Progenitor cell of endocrine pancreas (in vitro differentiated cells): Measurements from ENCODE around the gene ANKS6. TPM values are rescaled to one million over a fixed set of nuclear protein-coding genes. Genes with fewer than 3 reads are reported as not detected.

ENCODE experiments used
- DNase-seq: peaks from one replicate; pipeline ENCODE4 v3.0.0; 2021; ENCODE audit warnings: low spot score; ENCODE audit not compliant: unreplicated experiment
- H3K27ac Mint-ChIP-seq: 2 replicates; pipeline ENCODE4 v1.8.0; 2021; ENCODE audit warnings: mild to moderate bottlenecking, moderate library complexity, mixed read lengths
- H3K27me3 Mint-ChIP-seq: 2 replicates; pipeline ENCODE4 v1.8.0; 2021; ENCODE audit warnings: mixed read lengths
- H3K36me3 Mint-ChIP-seq: 2 replicates; pipeline ENCODE4 v1.8.0; 2022; ENCODE audit warnings: mixed read lengths; ENCODE audit not compliant: insufficient read depth
- H3K4me1 Mint-ChIP-seq: 2 replicates; pipeline ENCODE4 v1.8.0; 2021; ENCODE audit warnings: low read depth, mixed read lengths
- H3K4me3 Mint-ChIP-seq: 2 replicates; pipeline ENCODE4 v1.8.0; 2021; ENCODE audit warnings: low read depth, mild to moderate bottlenecking, moderate library complexity, mixed read lengths
- H3K9me3 Mint-ChIP-seq: 2 replicates; pipeline ENCODE4 v1.8.0; 2021; ENCODE audit warnings: low read depth, mixed read lengths
- total RNA-seq: library from RNA; stranded (reverse); gene quantifications from 2 replicates; pipeline ENCODE4 v1.2.1, GENCODE V29; 2021
- TF ChIP-seq, protein P1 (sequence below): fragments of 200-600 bp; sonication (generic); IDR thresholded peaks from one replicate; pipeline ENCODE4 v1.5.0; 2021; ENCODE audit warnings: antibody characterized with exemption, mild to moderate bottlenecking; ENCODE audit not compliant: unreplicated experiment

The ANKS6 gene
- total RNA-seq, 1 donor from 2014 or later: 39.7 TPM

DNA sequence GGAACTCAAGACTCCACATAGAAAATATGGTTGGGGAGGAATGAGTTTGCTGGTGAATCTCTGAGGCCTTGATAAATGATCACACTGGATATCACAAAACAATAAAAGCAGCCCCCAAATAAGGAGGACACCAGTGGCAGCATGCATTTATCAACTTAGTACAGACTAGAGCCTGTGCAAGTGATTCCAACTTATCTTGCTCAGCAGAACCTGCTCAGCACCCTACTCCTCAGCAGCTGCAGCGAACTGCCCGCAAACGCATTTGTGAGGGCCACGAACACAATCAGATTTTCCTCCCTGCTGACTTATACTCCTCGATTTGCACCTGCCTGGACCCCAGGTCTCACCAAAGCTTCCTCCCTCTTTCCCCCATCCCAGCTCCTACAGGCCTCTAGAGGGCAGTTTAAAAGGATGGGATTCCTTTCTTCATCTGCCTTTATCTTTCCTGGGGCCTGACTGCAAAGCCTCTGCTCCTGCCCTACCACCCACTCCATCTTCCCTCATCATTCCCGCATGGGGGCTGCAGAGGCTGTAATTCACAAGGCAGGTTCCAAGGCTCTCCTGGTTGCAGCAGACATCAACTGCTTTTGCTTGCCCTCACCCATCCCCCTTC is 41.2 kb downstream of the ANKS6 start:
- Mint-ChIP-seq H3K36me3 (peaks cover 58% of the 10 kb centered on the region), H3K27me3 (no peaks in the 10 kb centered on the region), H3K27ac (no peak overlapping the region), H3K4me3 (no peak overlapping the region), H3K4me1 (no peaks in the 10 kb centered on the region), H3K9me3 (peaks cover 16% of the 10 kb centered on the region)
- TF ChIP-seq, protein P1, sequence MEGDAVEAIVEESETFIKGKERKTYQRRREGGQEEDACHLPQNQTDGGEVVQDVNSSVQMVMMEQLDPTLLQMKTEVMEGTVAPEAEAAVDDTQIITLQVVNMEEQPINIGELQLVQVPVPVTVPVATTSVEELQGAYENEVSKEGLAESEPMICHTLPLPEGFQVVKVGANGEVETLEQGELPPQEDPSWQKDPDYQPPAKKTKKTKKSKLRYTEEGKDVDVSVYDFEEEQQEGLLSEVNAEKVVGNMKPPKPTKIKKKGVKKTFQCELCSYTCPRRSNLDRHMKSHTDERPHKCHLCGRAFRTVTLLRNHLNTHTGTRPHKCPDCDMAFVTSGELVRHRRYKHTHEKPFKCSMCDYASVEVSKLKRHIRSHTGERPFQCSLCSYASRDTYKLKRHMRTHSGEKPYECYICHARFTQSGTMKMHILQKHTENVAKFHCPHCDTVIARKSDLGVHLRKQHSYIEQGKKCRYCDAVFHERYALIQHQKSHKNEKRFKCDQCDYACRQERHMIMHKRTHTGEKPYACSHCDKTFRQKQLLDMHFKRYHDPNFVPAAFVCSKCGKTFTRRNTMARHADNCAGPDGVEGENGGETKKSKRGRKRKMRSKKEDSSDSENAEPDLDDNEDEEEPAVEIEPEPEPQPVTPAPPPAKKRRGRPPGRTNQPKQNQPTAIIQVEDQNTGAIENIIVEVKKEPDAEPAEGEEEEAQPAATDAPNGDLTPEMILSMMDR: no peak
- no peak for DNase-seq

DNA sequence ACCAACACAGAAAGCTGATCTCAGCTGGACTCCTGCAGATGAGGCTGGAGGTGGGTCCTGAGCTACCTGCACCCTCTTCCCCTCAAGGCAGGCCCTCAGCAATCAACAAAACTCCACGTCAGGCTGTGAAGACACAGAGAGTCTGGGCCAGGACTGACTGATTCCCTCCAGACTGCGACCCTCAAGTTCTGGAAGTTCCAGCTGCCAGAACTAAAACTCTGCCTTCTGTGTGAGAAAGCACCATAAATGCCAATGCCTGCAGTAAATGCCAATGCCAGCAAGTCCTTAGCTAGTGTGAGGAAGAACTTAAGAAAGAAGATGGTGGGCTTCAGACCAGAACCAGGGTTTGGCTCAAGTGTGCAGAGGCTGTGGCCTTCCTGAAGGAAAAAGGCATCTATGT is 45.1 kb downstream of the ANKS6 start:
- Mint-ChIP-seq H3K27me3 (no peaks in the 10 kb centered on the region), H3K27ac (no peak overlapping the region), H3K4me1 (no peaks in the 10 kb centered on the region), H3K9me3 (no peaks in the 10 kb centered on the region), H3K4me3 (no peak overlapping the region), H3K36me3 (peaks cover 45% of the 10 kb centered on the region)
- DNase-seq: no peak
- TF ChIP-seq, protein P1: no peak

DNA sequence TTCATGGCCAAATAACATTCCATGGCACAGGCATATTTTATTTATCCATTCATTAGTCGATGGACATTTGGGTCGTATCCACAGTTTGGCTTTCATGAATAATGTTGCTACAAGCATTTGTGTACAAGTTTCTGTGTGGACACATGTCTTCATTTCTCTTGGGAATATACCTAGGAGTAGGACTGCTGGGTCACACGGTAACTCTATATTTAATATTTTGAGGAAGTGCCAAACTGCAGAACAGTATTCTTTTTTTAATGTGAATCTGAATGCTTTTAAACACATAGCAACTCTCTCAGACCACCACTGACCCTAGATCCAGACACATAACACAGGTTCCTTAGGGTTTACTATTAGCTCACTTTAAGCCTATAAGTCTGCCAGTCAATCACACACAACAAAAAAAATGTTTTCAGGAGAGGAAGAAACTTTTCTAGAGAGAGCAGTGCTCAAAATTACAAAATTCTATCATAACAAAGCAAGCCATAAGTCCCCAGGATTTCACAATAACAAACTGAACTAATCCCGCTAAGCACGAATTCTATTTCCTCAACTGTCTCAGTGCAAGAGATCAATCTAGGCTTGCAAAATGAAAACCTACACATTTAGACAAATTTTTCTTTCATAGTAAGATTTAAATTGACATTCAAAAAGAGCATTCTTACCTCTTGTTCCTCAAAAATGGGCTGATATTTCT is 45.8 kb downstream of the ANKS6 start:
- no peaks in the 10 kb centered on the region for H3K4me1 Mint-ChIP-seq
- H3K36me3 Mint-ChIP-seq: peaks cover 43% of the 10 kb centered on the region
- no peak overlapping the region for H3K4me3 Mint-ChIP-seq
- H3K9me3 Mint-ChIP-seq: no peaks in the 10 kb centered on the region
- TF ChIP-seq, protein P1: no peak
- no peak for DNase-seq
- H3K27me3 Mint-ChIP-seq: no peaks in the 10 kb centered on the region
- H3K27ac Mint-ChIP-seq: no peak overlapping the region

DNA sequence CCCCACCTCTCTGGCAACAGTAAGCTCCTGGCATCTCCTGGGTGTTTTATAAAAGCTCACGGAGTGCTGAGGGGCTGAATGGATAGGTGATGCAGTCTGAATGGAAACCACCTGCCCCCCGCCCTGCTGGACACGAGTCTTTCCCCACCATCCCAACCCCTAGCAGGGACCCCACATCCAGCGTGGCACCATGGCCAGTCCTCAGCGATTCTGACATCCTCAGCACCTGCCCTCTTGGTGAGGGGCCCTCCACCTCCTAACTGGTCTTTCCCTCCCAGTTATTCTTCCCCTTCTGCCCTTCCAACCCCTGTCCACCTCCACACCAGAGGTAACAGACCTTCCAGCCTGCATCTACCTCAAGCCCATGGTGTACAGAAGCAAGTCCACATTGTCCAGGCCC is 48.9 kb downstream of the ANKS6 start:
- no peaks in the 10 kb centered on the region for H3K9me3 Mint-ChIP-seq
- no peaks in the 10 kb centered on the region for H3K27me3 Mint-ChIP-seq
- H3K4me3 Mint-ChIP-seq: no peak overlapping the region
- no peaks in the 10 kb centered on the region for H3K4me1 Mint-ChIP-seq
- DNase-seq: no peak
- TF ChIP-seq, protein P1: no peak
- peaks cover 30% of the 10 kb centered on the region for H3K36me3 Mint-ChIP-seq
- no peak overlapping the region for H3K27ac Mint-ChIP-seq

DNA sequence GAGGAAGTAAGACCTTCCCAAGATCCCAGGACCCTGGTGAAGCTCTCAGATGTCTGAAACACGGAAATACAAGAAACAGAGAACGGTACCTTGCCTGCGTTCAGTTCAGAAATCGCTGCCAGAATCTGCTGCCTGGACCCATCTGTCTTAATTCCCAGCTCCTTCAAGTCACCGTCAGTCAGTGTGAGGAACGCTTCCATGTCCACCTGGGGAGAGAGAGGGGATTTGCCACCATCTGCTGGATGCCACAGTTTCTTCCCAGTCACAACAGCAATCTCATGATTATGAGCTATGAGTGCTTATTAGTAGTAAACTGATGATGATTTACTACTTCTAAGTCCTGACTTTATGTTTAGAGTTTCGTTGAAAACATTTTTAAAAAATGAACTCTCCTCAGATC is 50.9 kb downstream of the ANKS6 start:
- no peak for DNase-seq
- H3K9me3 Mint-ChIP-seq: no peaks in the 10 kb centered on the region
- H3K36me3 Mint-ChIP-seq: peaks cover 19% of the 10 kb centered on the region
- H3K4me3 Mint-ChIP-seq: no peak overlapping the region
- no peaks in the 10 kb centered on the region for H3K4me1 Mint-ChIP-seq
- TF ChIP-seq, protein P1: no peak
- H3K27ac Mint-ChIP-seq: no peak overlapping the region
- no peaks in the 10 kb centered on the region for H3K27me3 Mint-ChIP-seq
